Adipose tissue (tissue), 3 donors: ENCODE results near the gene BET1L. TPM values are rescaled to one million over a fixed set of nuclear protein-coding genes. Genes with fewer than 3 reads are reported as not detected.
"Not testable (repeated sequence)": the region's sequence is repeated elsewhere in the genome, so short reads cannot be mapped to it uniquely, and the experiment has no call there.

ENCODE experiments used
- H3K27ac ChIP-seq: one replicate; pipeline ENCODE4 v1.5.1; 2013; ENCODE audit warnings: low read depth, low read length
- WGBS, 3 donors: extraction: QIAGEN DNeasy Blood & Tissue Kit; methylation state at CpG; one replicate each; pipeline ENCODE4 v1.1.7; 2013; 5-methylcytosine and 5-hydroxymethylcytosine counted together
- polyA plus RNA-seq, 3 donors: library from polyadenylated mRNA; stranded (reverse); fragments of 200-250 nt; gene quantifications; one replicate each; pipeline ENCODE4 v1.2.3, GENCODE V29; 2013
- donor health status: healthy with polysubstance abuse.
- donor health status: Bipolar disorder and iron deficiency.
- donor health status: healthy.

BET1L gene
- 10 to 100 TPM; 28.1 to 49.1 (median 29.9) TPM for polyA plus RNA-seq

DNA sequence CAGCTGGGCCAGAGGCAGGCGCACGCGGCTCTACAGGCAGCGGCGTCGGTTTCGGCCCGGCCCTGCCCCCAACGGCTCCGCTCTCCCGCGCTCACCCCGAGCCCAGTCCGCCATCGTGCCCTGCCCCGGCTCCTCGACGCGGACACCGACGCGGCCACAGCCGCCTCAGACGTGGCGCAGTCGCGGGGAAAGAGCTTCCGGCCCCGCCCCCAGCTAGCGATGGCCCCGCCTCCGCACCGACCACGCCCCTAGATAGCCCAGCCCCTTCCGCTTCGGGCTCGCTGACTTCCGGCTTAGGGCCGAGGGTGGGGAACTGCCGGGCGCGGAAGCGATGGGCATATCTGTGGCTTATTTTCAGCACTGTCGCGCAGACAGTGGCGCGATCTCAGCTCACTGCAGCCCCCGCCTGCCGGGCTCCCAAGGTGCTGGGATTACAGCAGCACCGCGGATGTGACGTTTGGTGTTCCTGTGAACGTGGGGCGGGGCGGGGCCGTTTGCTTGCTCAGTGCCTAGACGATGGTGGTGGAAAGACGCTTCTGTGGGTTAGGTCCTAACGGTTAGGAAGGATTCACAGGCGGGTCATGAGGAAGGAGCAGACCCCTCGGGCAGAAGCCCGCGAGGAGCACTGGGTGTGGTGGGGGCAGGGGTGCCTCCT lies at the start of gene BET1L, which contains the start of gene RIC8A:
Gene BET1L (minus strand): TSS at position 192 of the 655 bp plus-strand sequence. CDS start 78 bp downstream, at position 114.
Gene RIC8A (plus strand): TSS at position 501 of the 655 bp plus-strand sequence. CDS start 1,147 bp downstream, outside the sequence.
- H3K27ac ChIP-seq, result peak within 1 kb of the TSS; percentile 81
- WGBS, 3 donors, result 0% methylated on average over 52 to 63 of the region's 63 CpGs

DNA sequence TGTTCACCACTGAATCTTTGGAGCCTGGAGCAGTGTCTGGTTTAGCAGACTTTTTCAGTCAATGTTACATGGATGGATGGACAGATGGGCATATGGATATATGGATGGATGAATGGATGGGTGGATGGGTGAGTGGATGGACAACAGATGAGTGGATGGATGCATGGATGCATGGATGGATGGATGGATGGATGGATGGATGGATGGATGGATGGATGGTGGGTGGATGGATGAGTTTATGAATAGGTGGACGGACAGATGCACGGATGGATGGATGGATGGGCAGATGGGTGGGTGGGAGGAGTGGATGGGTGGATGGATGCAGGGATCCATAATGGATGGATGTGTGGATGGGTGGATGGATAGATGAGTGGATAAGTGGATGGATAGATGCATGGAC lies 48.6 kb upstream of the BET1L start:
- no peak overlapping the region for H3K27ac ChIP-seq
- 88 to 100% (median 96%) methylated on average over 2 of the region's 2 CpGs for WGBS, 3 donors

DNA sequence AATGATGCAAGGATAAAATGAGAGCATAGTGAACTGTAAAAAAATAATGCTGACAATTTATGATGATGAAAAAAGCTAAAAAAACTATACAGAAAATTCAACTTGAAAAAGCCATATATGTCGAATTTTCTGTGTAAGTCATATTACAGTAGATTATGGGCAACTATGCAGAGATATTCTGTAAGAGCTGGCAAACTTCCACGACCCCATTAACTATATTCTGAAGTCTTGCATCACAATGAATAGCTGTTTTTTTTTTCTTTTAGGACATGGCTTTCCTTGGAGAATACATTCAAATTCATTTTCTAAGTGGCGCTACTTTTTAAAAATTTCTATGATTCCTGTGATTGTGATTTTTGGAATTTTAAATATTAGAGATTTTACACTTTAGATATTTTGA lies 48.0 kb upstream of the BET1L start:
- 47 to 50% (median 49%) methylated on average over 3 of the region's 3 CpGs for WGBS, 3 donors
- no peak overlapping the region for H3K27ac ChIP-seq

GRCh38 chr11:253886-254270 lies 46.7 kb upstream of the BET1L start:
- H3K27ac ChIP-seq, result no peak overlapping the region
- WGBS, 3 donors, result 90 to 91% (median 91%) methylated on average over 5 of the region's 5 CpGs

- WGBS, 3 donors, result 69 to 79% (median 78%) methylated on average over 13 of the region's 13 CpGs
- no peak overlapping the region for H3K27ac ChIP-seq
Observed at GRCh38 chr11:253160-253885, 46.1 kb upstream of the BET1L start.

- no peak overlapping the region for H3K27ac ChIP-seq
- 87 to 90% (median 88%) methylated on average over 8 of the region's 8 CpGs for WGBS, 3 donors
Observed at GRCh38 chr11:252666-253065, 45.5 kb upstream of the BET1L start.

- 71 to 85% (median 82%) methylated on average over 10 of the region's 10 CpGs for WGBS, 3 donors
- H3K27ac ChIP-seq, result no peak overlapping the region
Observed at GRCh38 chr11:251550-251949, 44.4 kb upstream of the BET1L start.

DNA sequence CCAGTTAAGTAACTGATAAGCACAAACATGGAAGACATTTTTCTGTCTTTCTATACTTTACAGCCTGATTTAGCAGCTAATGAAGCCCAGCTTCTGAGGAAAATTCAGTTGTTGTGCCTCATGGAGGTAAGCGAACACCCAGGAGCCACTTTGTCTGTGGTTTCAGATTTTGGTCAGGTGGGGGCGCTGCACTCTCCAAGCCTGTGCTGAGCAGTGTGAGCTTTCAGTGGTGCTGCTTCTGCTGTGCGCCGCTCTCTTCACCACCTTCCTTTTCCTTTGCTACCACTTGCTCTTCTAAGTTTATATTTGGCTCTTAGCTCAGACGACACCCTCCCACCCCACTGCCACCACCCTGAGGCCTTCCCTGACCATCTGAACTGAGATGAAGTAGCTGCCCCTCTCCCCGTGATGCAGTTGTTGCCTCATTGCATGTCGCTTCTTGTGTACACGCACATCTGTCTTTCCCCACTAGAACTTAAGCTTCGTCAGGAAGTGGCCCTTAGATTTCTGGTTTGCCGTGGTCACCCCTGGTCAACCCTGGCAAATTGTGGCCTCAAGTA lies 43.6 kb upstream of the BET1L start:
- H3K27ac ChIP-seq, result no peak overlapping the region
- 77 to 86% (median 82%) methylated on average over 10 of the region's 10 CpGs for WGBS, 3 donors

- no peak overlapping the region for H3K27ac ChIP-seq
- 87 to 93% (median 88%) methylated on average over 5 of the region's 5 CpGs for WGBS, 3 donors
Observed at GRCh38 chr11:250274-250673, 43.1 kb upstream of the BET1L start.

- no peak overlapping the region for H3K27ac ChIP-seq
- WGBS, 3 donors, result 75 to 80% (median 79%) methylated on average over 8 of the region's 8 CpGs
Observed at GRCh38 chr11:249062-249461, 41.9 kb upstream of the BET1L start.

DNA sequence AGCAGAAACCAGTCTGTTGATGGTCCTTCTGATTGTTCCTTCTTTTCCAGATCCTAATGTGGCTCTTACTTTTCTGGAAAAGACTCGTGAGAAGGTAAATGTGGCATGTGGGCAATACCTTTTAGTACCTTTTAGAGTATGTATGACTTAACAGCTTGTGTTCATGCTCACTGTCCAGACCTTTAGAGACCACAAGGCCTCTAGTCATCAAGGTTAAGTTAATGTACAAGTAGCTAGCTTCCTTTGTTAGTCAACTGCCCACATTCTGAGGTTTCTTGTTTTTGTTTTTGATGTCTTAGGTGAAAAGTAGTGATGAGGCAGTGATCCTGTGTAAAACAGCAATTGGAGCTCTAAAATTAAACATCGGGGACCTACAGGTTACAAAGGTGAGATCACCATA lies 37.2 kb upstream of the BET1L start:
- 89 to 93% (median 92%) methylated on average over 2 of the region's 2 CpGs for WGBS, 3 donors
- H3K27ac ChIP-seq, result no peak overlapping the region

GRCh38 chr11:241634-242033 lies 34.4 kb upstream of the BET1L start:
- 91 to 97% (median 93%) methylated on average over 5 of the region's 5 CpGs for WGBS, 3 donors
- no peak overlapping the region for H3K27ac ChIP-seq

DNA sequence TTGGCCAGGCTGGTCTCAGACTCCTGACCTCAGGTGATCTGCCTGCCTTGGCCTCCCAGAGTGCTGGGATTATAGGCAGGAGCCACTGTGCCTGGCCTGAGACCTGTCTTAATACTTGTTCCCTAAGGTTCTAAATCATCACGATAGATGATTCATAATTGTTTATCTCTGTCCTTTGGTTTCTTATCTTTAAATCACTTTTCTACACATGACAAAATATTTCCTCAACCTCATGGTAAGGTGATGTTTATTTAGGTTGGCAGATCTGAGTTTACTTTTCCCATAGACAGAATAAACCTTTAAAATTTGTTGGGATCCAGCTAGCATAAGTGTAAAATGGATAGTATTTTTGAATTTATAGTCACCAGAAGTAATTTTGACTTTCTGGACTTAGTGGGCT lies 33.1 kb upstream of the BET1L start:
- 46 to 87% (median 80%) methylated on average over 1 of the region's 1 CpG for WGBS, 3 donors
- H3K27ac ChIP-seq, result no peak overlapping the region

DNA sequence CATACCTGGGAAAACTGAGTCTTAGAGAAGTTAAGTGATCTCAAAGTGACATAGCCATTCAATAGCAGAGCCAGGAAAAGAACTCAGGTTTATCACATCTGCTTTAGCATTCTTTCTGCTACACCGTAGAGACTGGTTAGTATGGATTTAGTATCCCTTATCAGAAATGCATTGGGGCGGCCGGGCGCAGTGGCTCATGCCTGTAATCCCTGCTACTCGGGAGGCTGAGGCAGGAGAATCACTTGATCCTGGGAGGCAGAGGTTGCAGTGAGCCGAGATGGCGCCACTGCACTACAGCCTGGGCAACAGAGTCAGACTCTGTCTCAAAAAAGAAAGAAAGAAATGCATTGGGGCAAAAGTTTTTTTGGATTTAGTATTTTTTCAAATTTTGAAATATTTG lies 31.1 kb upstream of the BET1L start:
- H3K27ac ChIP-seq, result not testable (repeated sequence)
- WGBS, 3 donors, result 75 to 87% (median 84%) methylated on average over 7 of the region's 7 CpGs

DNA sequence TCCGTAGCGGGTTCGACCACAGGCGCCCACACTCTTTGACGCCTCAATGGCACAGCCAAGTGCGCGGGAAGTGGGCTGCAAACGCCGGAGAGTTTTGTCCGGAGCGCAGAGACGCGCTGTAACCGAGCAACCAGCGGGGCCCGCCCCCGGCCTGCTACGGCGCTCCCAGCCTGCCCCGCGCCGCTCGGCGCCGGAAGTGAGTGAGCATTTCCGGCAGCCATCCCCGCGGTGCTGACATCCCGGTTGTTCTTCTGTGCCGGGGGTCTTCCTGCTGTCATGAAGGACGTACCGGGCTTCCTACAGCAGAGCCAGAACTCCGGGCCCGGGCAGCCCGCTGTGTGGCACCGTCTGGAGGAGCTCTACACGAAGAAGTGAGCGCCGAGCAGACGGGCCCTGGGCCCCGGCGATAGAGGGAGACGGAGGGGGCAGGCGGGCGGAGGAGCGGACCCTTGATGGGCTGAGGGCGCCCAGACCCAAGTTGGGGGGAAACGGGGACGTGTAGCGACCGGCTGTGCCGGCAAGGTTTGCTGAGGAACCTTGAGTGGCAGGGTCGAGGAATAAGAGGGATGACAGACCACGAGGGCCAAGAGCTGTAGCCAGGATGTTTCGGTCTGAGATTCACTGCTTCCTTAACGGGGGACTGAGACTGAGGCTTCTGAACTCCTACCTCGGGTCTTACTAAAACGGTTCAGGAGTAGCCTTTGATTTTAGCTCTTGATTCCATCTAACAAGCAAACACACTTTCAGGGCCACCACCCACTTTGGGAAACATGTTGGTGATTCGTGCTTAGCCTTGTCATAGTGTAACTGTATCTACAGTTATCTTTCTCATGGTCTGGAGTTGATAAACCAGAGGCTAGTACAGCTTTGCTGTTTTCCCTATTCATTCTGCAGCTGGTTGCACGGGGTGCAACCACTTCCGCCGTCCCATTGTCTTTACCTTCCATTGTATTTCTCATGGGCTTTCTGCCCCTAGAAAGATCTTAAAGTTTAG lies 29.9 kb upstream of the BET1L start, which contains the start of gene PSMD13:
Gene PSMD13 (plus strand): TSS at position 203 of the 994 bp plus-strand sequence. CDS start 74 bp downstream, at position 277.
- WGBS, 3 donors, result 1 to 2% (median 1%) methylated on average over 62 of the region's 62 CpGs
- peak within 1 kb of the TSS; percentile 93 for H3K27ac ChIP-seq

DNA sequence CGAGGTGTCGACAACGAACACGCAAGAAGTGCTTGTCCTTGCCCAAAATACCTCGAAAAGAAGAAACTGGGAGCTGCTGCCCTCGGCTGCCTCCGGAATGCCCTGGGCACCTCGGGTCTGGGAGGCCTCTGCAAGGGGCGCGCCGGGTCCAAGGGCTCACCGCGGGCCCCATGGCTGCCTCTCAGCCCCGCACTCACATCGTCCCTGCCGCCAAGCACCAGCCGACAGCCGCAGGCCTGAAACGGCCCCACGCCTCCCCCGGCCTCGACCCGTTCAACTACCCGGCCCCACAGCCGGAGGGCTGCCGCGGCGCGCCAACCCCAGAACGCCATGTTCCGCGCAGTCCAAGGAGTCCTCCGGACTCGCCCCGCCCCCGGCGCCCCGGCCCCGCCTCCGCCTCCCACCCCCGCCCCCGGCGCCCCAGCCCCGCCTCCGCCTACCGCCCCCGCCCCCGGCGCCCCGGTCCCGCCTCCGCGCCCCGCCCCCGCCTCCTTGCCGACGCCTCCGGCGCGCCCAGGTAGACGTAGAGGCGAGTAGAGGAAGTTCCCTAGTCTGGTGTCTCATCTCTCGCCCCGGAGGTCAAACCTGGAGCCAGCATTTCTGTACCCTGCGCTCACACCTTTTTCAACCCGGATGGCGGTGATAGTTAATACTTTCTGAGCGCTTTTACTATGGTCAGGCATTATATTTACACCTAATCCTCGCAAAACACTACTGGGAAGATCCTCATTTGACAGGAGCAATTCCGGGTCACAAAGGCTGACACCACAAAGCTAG lies 29.0 kb upstream of the BET1L start, which contains the start of gene SIRT3:
Gene SIRT3 (minus strand): TSS at position 346 of the 777 bp plus-strand sequence. CDS start 14 bp downstream, at position 332.
- WGBS, 3 donors, result 0 to 2% (median 1%) methylated on average over 42 to 70 of the region's 70 CpGs
- H3K27ac ChIP-seq, result peak within 1 kb of the TSS; percentile 93

DNA sequence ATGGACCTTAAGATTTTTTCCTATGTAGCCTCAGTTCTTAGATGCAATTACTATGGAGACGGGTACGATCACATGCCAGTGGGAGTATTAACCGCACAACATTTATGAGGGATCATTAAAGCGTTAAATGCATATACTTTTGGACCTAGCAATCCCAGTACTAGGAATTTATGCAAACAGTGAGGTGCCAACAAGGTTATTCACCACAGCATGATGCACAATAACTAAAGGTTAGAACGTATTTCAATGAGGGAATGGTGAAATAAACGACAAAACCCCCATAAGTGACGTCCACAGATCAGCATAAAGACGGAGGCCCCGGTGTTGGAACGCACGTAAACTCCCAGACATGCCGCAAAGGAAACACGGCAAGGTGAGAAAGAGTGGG lies 28.4 kb upstream of the BET1L start:
- WGBS, 3 donors, result 2 to 4% (median 2%) methylated on average over 13 of the region's 13 CpGs
- no peak overlapping the region for H3K27ac ChIP-seq
